GM21576 (cell line): ENCODE measurements around the gene MIER3.

Experiments
- ATAC-seq: cut with Tn5 transposase; IDR thresholded peaks from one replicate; pipeline ENCODE4 v1.9.1; 2021; ENCODE audit warnings: mild to moderate bottlenecking, moderate library complexity; ENCODE audit not compliant: unreplicated experiment

The MIER3 gene

DNA sequence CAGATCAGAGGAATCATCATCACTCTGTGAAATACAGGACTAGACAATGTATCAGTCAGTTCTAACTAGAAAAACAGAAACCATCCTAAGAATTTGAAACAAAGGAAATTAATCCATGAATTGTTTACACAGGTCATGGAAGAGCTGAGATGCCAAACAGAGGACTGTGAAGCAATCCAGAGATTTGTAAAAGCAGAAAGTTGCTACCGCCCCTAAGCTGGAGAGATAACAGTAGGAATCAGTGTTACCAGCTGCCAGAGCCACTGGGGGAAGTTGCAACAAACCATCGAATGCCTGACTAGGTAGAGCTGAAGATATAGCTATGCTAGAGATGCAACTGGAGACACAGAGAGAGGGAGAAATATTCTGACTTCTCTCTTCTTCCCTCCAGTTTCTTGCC is 10.4 kb upstream of the MIER3 start:
- no peak for ATAC-seq

DNA sequence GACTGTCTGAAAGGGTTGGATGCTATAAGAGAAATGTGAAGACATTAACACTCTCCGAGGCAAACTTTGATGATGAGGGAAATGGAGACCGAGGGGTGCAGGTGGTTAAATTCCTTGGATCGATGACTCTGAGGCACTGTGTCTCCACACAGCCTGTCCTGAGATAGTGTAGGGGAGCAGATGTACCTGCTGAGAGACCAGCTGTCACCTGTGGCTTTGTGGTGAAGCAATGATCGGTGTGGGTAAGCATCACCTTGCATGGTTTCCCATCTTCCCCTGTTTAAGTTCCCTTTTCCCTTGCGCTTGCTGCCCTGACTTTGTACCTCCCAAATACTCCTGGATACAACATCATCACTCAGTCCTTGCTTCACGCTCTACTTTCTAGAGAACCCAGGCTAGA is 9.8 kb upstream of the MIER3 start:
- ATAC-seq, result no peak

- ATAC-seq, result no peak
Measured at GRCh38 chr5:56959326-56959725, 7.4 kb upstream of the MIER3 start.

DNA sequence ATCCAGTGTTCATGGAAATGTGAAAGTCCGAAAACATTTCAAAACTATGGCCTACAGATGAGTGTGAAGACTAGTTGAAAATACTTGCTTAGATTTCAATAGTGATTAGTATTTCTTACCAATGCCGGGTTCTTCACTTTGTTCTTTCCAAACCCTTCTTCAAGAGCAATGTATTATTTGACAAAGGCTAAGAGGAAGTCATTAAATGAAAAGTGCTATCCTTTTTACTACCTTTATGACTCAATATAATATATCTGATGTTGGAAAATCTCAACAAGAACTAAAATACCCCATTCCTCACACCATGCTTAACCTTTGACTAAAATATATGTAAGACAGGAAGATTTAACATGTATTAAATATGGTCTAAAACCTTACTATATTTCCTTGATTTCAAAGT is 6.7 kb upstream of the MIER3 start:
- ATAC-seq, result no peak

- ATAC-seq, result no peak
Measured at GRCh38 chr5:56954262-56954661, 2.3 kb upstream of the MIER3 start.

DNA sequence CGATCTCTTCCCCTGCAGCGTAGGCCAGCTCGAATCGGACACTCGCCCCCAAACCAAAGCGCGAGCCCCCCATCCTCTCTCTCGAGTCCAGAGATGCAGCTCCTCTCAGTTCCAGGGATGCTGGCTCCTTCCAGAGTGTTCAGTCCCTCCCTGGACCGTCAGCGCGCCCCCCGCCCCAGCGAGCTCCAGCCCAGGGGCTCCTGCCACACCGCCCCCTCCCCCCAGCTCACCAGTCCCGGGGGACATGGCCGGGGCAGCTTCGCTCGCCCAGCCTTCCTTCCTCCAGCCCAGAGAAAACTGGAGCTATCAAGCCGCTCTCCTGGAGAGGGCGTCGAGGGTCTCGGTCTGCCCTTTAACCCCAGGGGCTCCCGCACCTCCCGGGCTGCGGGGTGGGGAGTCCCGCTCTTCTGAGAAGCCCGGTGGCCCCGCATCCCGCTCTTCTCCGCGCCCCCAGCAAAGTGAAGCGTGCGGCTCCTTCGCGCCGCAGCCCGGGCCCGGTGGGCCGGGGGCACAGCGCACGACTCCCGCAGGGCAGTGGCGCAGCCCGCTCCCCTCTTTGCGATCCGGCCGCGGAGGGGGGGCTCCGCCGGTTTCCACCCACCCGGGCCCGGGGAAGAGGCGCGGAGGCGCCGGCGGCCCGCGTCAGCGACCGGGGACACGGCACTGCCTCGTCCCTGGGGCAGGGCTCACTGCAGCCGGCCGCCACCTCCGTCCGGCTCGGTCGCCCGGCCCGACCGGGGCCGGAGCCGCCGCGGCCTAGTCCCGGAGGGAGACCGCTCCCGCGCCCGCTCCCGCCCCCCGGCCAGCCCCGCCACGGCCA is 587 bp downstream of the MIER3 start:
- ATAC-seq, result peak; percentile 37

DNA sequence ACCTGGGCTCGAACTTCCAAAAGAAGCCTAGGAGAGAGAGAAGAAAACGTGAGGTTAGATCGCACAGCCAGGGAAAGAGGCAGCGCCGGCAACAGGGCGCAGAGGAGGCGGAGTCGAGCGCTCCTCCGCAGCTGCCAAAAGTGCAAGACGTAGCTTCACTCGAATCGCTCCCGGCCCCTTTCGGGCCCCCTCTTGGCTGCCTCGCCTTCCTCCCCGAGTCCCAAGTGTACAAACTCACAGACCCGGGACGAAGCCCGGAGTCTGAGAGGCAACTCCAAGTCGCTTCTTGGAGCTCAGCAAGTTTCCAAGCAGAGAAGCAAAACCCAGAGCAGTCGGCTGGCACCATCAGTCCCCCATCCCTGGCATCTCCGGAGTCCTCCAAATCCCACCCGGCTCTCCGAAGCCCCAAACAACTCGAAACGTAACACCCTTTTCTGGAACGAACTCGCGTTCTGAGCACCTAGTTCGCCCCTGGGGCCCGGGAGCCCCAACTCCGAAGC is 1.2 kb downstream of the MIER3 start:
- peak; percentile 54 for ATAC-seq

GRCh38 chr5:56947052-56947451 is 4.9 kb downstream of the MIER3 start:
- no peak for ATAC-seq

DNA sequence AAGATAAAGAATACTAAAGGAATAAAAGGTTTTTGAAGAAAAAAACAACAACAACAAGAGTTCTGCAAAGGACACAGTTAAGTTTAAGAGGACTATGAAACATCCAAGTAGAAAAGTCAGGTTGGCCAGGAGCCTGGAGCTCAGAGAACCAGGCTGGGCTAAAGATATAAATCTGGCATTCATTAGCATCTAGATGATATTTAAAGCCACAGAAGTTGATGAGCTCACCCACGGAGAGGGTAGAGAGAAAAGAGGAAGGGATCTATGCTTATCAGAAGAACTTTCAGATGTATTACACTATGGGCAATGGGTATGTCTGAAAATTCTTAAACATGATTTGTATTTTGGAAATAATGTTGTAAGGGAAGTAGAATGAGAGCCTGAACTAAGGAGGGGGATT is 9.9 kb downstream of the MIER3 start:
- no peak for ATAC-seq

GRCh38 chr5:56938858-56939257 is 13.1 kb downstream of the MIER3 start:
- ATAC-seq, result no peak

- no peak for ATAC-seq
Measured at GRCh38 chr5:56934325-56934724, 17.6 kb downstream of the MIER3 start.

GRCh38 chr5:56922922-56923321 is 29.0 kb downstream of the MIER3 start:
- ATAC-seq, result no peak

GRCh38 chr5:56919942-56920662 is 31.8 kb downstream of the MIER3 start:
- ATAC-seq, result no peak

- ATAC-seq, result no peak
Measured at GRCh38 chr5:56918054-56918453, 33.9 kb downstream of the MIER3 start.

DNA sequence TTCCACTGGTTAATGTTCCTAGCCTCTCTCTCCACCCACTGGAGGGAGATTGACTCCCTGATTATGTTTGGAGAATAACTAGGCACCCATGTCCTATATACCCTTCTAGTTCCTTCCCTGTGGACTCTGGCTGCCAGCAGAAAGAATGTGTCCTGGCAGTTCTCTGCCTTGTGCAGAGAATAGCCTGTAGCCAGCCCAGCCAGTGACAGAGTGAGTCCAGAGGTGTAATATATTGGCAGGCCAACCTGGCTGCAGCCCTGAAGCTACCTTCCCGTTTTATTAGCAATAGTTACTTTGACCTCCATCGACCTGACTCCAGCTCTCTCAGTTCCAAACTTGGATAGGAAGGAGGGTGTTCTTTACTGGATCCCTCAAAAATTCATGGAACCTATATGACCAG is 34.4 kb downstream of the MIER3 start:
- ATAC-seq, result no peak

GRCh38 chr5:56914678-56915077 is 37.2 kb downstream of the MIER3 start:
- ATAC-seq, result no peak

DNA sequence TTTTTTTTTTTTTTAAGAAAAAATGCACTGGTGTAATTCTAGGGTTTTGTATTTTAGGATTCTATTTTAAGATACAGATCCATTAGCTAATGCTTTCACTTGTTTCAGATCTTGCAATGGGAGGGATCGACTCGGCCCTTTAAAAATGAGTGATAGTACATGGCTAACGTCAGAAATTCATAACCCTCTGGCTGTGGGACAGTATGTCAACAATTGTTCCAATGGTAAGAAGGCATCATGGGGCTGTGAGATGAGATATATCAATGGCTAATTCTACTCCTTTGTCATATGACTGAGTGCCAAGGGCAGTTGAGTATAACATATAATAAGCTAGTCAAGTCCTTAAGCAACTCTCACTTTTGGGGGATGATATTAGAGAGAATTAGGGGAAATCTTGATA is 38.2 kb downstream of the MIER3 start:
- no peak for ATAC-seq

- peak; percentile 11 for ATAC-seq
Measured at GRCh38 chr5:56910210-56910965, 41.5 kb downstream of the MIER3 start.

DNA sequence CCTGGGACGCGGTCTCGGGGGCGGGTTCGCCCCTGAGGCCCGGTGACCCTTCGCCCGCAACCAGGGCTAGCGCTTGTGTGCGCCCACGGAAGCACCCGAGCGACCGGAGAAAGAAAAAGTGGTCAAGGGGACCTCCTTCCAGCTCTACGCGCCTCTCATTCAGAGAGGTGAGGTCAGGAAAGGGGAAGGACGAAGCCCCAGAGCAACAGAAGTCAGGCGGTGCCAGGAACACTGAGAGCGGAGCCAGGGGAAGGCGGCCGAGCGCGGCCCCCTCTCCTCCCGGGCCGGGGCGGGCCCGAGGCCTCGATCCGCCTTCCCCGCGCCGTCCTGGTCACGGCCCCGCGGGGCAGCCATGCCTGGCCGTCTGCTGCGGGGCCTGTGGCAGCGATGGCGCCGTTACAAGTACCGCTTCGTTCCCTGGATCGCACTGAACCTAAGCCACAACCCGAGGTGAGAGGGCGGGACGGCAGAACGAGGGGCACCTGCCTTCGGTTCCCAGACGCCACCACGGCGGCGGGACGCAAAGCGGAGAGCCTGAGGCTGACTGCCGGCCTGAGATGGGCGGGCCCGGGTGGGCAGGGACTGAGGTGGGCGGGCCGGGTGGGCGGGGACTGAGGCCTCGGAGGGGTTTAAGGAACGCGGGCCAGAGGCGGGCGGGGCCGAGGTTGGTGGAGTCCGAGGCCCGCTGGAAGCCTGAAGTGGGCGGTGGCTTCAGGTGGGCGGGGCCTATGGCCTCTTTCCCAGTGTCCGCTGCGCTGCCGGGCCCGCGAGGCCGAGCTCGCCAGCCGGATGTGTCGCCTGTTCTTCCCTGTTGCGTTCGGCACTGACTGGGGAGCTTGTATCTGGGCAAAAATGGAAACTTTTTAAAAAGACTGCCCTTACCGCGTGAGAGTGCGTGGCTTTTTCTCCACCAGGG is 42.4 kb downstream of the MIER3 start, which contains the start of gene SETD9:
Gene SETD9, plus strand, starts transcription at position 303 of the 916 bp plus-strand sequence. Its CDS starts 50 bp downstream, at position 353.
- peak; percentile 82 for ATAC-seq

DNA sequence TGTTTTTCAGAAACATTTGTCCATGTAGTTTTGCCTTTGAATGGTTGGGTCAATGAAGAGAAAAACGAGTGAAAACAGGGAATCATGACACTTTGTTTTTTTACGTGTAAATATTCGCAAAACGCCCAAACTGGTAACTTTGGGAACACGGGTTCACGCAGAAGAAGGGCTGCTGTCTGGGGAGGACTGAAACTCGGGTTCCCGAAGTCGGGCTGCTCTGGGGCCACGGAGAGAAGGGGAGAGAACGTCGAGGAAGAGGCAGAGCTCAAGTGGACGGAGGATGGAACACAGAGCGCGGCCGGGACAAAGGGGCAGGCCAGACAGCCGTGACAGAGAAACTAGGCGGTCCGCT is 43.0 kb downstream of the MIER3 start:
- ATAC-seq, result peak; percentile 36
